Measurements from ENCODE around the gene FYN. TPM values are rescaled to one million over a fixed set of nuclear protein-coding genes. Genes with fewer than 3 reads are reported as not detected.

FYN gene
- total RNA-seq, 1 donor from 2014 or later = 124 TPM

DNA sequence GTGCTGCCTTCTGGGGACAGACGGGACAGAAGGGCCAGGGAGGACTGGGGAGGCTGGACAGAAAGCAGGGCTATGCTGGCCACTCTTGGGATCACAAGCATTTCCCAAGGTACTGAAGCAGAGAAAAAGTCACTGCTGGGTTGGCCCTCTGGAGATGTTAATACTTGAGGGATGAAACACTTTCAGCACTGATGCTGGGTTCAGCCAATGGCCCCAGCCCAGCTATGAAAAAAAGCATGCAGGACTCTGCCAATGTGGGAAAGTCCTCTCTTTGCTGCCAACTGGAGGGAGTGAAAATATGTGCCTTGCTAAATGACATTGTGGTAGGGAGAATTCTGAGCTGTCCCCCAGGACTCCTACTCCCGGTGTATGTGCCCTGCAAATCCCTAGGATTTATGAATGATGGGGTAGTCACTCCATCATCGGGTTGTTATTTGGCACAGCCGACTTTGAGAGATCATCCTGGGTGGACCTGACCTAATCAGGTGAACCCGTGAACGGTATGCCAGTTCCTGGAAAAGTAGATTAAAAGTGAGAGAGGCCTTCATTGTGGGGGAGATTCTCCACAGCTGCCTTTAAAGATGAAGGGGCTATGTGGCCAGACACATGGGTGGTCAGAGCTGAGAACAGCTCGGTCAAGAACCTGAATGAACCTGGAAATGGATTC lies 147.7 kb downstream of the FYN start:
- Histone ChIP-seq H3K27me3 (ENCODE audit: control insufficient read depth in 3 of 3, insufficient read depth in 3 of 3, low read length in 3 of 3) (peaks cover 0 to 5% (median 3%) of the 10 kb centered on the region in 3 donors), H3K36me3 (ENCODE audit: control insufficient read depth in 3 of 3, insufficient read depth in 3 of 3, low read length in 3 of 3) (no peaks in the 10 kb centered on the region), H3K9me3 (ENCODE audit: control insufficient read depth in 3 of 3, low read length in 3 of 3) (no peaks in the 10 kb centered on the region), H3K27ac (ENCODE audit: low read depth, low read length) (no peak overlapping the region), H3K4me3 (ENCODE audit: low read length in 3 of 3) (no peak overlapping the region), H3K4me1 (ENCODE audit: control insufficient read depth in 3 of 3, insufficient read depth in 3 of 3, low read length in 3 of 3) (peaks cover 5 to 15% (median 13%) of the 10 kb centered on the region in 3 donors), H3K9ac (ENCODE audit: low read depth in 1 of 3, low read length in 3 of 3) (no peak overlapping the region)

DNA sequence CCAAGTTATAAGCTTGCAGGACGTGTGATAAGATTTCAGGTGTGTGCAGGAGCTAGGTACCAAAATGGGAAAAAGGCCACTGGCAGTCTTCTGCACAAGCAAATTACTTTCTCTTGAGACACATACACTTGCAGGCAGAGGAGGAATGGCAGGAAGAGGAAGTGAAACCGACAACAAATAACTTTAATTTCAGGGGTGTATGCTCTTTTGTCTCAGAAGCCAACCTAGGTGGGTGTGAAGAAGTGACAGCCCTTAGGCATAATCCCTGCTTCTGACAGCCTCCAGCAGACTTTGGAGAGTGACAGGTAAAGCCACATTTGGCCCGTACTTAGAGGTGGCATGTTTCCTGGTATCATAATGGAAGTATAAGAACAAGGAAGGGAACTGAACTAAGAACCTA lies 148.7 kb downstream of the FYN start:
- Histone ChIP-seq H3K27me3 (ENCODE audit: control insufficient read depth in 3 of 3, insufficient read depth in 3 of 3, low read length in 3 of 3) (peaks cover 0 to 5% (median 0%) of the 10 kb centered on the region in 3 donors), H3K9me3 (ENCODE audit: control insufficient read depth in 3 of 3, low read length in 3 of 3) (no peaks in the 10 kb centered on the region), H3K4me1 (ENCODE audit: control insufficient read depth in 3 of 3, insufficient read depth in 3 of 3, low read length in 3 of 3) (peaks cover 5 to 13% (median 10%) of the 10 kb centered on the region in 3 donors), H3K9ac (ENCODE audit: low read depth in 1 of 3, low read length in 3 of 3) (no peak overlapping the region), H3K4me3 (ENCODE audit: low read length in 3 of 3) (no peak overlapping the region), H3K36me3 (ENCODE audit: control insufficient read depth in 3 of 3, insufficient read depth in 3 of 3, low read length in 3 of 3) (peaks cover 0 to 3% (median 0%) of the 10 kb centered on the region in 3 donors), H3K27ac (ENCODE audit: low read depth, low read length) (no peak overlapping the region)

DNA sequence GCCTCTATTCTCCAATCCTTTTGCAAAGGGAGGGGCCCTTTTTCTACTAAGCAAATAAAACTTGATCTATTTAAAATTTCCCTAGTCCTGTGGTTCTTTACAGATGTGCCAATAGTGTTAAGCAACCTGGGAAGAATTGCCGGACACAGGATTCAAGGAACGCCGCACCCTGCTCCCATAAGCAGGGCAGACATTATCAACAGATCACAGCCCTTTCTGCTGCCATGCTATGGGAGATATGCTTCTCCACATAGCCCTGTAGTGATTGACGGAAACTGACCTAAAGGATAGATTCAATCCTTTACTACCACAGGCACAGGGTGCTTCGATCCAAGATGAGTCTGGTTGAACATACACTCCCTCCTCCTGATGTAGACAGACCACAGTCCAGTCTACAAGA lies 149.2 kb downstream of the FYN start:
- peaks cover 0 to 5% (median 0%) of the 10 kb centered on the region in 3 donors for H3K36me3 ChIP-seq (ENCODE audit: control insufficient read depth in 3 of 3, insufficient read depth in 3 of 3, low read length in 3 of 3)
- H3K27me3 ChIP-seq (ENCODE audit: control insufficient read depth in 3 of 3, insufficient read depth in 3 of 3, low read length in 3 of 3) = peaks cover 0 to 5% (median 0%) of the 10 kb centered on the region in 3 donors
- no peak overlapping the region for H3K9ac ChIP-seq (ENCODE audit: low read depth in 1 of 3, low read length in 3 of 3)
- H3K4me3 ChIP-seq (ENCODE audit: low read length in 3 of 3) = no peak overlapping the region
- H3K4me1 ChIP-seq (ENCODE audit: control insufficient read depth in 3 of 3, insufficient read depth in 3 of 3, low read length in 3 of 3) = peaks cover 5 to 13% (median 10%) of the 10 kb centered on the region in 3 donors
- H3K27ac ChIP-seq (ENCODE audit: low read depth, low read length) = no peak overlapping the region
- no peaks in the 10 kb centered on the region for H3K9me3 ChIP-seq (ENCODE audit: control insufficient read depth in 3 of 3, low read length in 3 of 3)

DNA sequence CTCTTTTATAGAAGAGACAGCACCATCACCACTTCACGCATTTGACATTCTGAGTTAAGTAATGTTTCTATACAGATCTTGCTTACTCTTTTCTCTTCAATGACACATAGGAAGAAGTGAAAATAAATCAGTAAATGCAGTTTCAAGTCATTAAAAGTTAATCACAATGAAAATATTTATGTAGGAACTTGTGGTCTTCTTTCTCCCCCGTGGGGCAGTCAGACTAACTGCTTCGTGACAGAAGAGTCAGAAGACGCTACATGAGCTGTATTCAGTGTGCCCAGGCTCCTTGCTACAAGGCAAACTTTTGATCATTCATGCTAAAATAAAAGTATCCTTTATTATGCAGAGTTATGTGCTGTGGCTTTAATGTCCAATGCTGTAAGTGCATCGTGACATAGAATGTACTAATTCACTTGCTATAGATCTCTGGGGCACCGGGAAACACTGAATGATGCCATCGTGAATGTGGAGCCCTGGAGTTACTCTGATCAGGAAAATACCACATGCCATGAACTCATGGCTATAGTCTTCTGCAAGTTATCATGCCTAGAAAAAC lies 149.8 kb downstream of the FYN start:
- Histone ChIP-seq H3K9me3 (ENCODE audit: control insufficient read depth in 3 of 3, low read length in 3 of 3) (no peaks in the 10 kb centered on the region), H3K36me3 (ENCODE audit: control insufficient read depth in 3 of 3, insufficient read depth in 3 of 3, low read length in 3 of 3) (peaks cover 0 to 5% (median 2%) of the 10 kb centered on the region in 3 donors), H3K27ac (ENCODE audit: low read depth, low read length) (no peak overlapping the region), H3K4me1 (ENCODE audit: control insufficient read depth in 3 of 3, insufficient read depth in 3 of 3, low read length in 3 of 3) (peaks cover 5 to 13% (median 10%) of the 10 kb centered on the region in 3 donors), H3K4me3 (ENCODE audit: low read length in 3 of 3) (no peak overlapping the region), H3K27me3 (ENCODE audit: control insufficient read depth in 3 of 3, insufficient read depth in 3 of 3, low read length in 3 of 3) (peaks cover 0 to 5% (median 0%) of the 10 kb centered on the region in 3 donors), H3K9ac (ENCODE audit: low read depth in 1 of 3, low read length in 3 of 3) (no peak overlapping the region)

DNA sequence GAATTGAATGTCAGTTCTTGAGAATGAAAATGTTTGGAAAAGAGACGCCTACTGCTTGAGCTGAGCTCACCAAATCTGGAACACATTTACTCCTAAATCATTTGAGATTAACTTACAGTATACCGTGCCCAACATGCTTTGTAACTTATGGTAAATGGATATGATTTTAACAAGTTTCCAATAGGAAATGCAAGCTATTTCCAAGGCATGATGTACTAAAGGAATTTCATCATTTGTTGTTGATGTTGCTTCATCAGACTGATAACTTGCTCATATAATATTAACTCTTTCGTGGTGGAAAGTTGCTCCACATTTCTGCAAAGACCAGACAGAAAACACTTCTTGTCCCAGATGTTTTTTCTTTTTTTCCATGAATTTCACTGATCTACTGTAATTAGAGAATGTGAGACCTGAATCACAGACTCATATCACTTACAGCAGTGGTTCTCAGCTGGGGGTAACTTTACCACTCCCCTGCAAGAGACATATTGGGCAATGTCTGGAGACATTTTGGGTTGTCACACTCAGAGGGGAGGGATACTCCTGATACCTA lies 151.0 kb downstream of the FYN start:
- Histone ChIP-seq H3K27me3 (ENCODE audit: control insufficient read depth in 3 of 3, insufficient read depth in 3 of 3, low read length in 3 of 3) (peaks cover 0 to 5% (median 0%) of the 10 kb centered on the region in 3 donors), H3K9me3 (ENCODE audit: control insufficient read depth in 3 of 3, low read length in 3 of 3) (no peaks in the 10 kb centered on the region), H3K4me3 (ENCODE audit: low read length in 3 of 3) (no peak overlapping the region), H3K36me3 (ENCODE audit: control insufficient read depth in 3 of 3, insufficient read depth in 3 of 3, low read length in 3 of 3) (peaks cover 0 to 9% (median 5%) of the 10 kb centered on the region in 3 donors), H3K27ac (ENCODE audit: low read depth, low read length) (no peak overlapping the region), H3K9ac (ENCODE audit: low read depth in 1 of 3, low read length in 3 of 3) (no peak overlapping the region), H3K4me1 (ENCODE audit: control insufficient read depth in 3 of 3, insufficient read depth in 3 of 3, low read length in 3 of 3) (peaks cover 5 to 13% (median 10%) of the 10 kb centered on the region in 3 donors)

DNA sequence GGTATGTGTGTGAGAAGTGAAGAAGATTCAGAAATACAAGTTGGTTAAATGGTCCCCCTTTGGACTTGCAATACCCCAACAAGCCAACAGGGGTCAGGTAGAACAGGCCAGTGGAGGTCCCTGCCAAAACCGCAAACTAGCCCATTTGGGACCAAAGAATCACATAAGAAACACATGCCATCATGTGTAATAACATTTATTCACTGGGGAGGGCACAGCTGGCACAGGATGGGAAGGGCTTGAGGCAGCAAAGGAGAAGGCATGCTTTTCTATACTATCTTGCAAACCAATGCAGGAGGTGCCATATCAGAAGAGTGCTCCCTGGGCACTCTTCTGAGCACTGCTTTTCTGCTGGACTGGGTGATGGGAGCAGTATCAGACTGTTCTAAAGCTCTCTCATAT lies 151.5 kb downstream of the FYN start:
- no peak overlapping the region for H3K9ac ChIP-seq (ENCODE audit: low read depth in 1 of 3, low read length in 3 of 3)
- H3K4me3 ChIP-seq (ENCODE audit: low read length in 3 of 3) = no peak overlapping the region
- H3K4me1 ChIP-seq (ENCODE audit: control insufficient read depth in 3 of 3, insufficient read depth in 3 of 3, low read length in 3 of 3) = peaks cover 5 to 13% (median 10%) of the 10 kb centered on the region in 3 donors
- no peak overlapping the region for H3K27ac ChIP-seq (ENCODE audit: low read depth, low read length)
- H3K36me3 ChIP-seq (ENCODE audit: control insufficient read depth in 3 of 3, insufficient read depth in 3 of 3, low read length in 3 of 3) = peaks cover 0 to 9% (median 5%) of the 10 kb centered on the region in 3 donors
- H3K9me3 ChIP-seq (ENCODE audit: control insufficient read depth in 3 of 3, low read length in 3 of 3) = no peaks in the 10 kb centered on the region
- H3K27me3 ChIP-seq (ENCODE audit: control insufficient read depth in 3 of 3, insufficient read depth in 3 of 3, low read length in 3 of 3) = peaks cover 0 to 5% (median 0%) of the 10 kb centered on the region in 3 donors

DNA sequence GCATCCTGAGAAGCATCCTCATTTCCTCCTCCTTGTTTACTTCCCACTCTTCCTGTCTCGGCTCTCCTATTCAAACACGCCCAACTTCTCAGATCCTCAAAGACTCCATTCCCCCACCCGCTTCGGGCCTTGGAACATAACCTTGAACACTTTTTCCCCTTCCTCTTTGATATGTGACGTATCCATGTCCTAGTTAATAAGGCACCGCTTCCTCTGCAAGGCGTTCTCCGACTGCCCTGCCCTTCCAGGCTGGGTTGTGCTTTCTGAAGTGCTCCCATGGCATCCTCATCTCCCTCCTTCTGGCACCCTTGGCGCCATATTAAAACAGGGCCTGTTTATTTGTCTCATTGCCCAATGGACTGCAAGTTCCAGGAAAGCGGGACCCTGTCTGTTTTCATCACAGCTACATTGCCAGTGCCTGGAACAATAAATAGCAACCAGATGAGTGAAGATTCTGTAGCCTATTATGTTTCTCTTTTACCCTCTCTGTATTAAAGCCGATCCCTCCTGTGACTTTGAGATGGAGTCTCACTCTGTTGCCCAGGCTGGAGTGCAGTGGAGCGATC lies 152.2 kb downstream of the FYN start:
- H3K27me3 ChIP-seq (ENCODE audit: control insufficient read depth in 3 of 3, insufficient read depth in 3 of 3, low read length in 3 of 3) = peaks cover 0 to 5% (median 0%) of the 10 kb centered on the region in 3 donors
- no peak overlapping the region for H3K4me3 ChIP-seq (ENCODE audit: low read length in 3 of 3)
- peaks cover 5 to 13% (median 10%) of the 10 kb centered on the region in 3 donors for H3K4me1 ChIP-seq (ENCODE audit: control insufficient read depth in 3 of 3, insufficient read depth in 3 of 3, low read length in 3 of 3)
- H3K9me3 ChIP-seq (ENCODE audit: control insufficient read depth in 3 of 3, low read length in 3 of 3) = no peaks in the 10 kb centered on the region
- no peak overlapping the region for H3K27ac ChIP-seq (ENCODE audit: low read depth, low read length)
- H3K36me3 ChIP-seq (ENCODE audit: control insufficient read depth in 3 of 3, insufficient read depth in 3 of 3, low read length in 3 of 3) = peaks cover 0 to 9% (median 5%) of the 10 kb centered on the region in 3 donors
- H3K9ac ChIP-seq (ENCODE audit: low read depth in 1 of 3, low read length in 3 of 3) = no peak overlapping the region

DNA sequence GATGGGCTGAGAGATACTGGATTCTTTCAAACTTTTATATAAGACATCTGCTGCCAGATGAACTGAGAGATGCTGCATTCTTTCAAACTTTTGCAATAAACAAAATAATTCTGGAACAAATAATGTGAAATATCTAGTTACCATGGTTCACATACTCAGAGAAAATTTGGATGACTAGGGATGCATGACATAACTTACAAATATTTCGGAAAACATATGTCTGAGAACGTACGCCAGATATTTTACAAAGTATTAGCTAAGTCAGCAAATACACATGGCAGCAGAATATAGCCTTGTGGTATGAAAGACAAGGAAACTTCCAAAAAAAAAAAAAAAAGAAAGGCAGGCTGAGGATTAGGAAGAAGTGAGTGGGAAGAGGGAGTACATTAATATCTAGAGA lies 154.3 kb downstream of the FYN start:
- Histone ChIP-seq H3K27me3 (ENCODE audit: control insufficient read depth in 3 of 3, insufficient read depth in 3 of 3, low read length in 3 of 3) (no peaks in the 10 kb centered on the region), H3K4me1 (ENCODE audit: control insufficient read depth in 3 of 3, insufficient read depth in 3 of 3, low read length in 3 of 3) (peaks cover 3 to 6% (median 5%) of the 10 kb centered on the region in 3 donors), H3K4me3 (ENCODE audit: low read length in 3 of 3) (no peak overlapping the region), H3K9me3 (ENCODE audit: control insufficient read depth in 3 of 3, low read length in 3 of 3) (no peaks in the 10 kb centered on the region), H3K9ac (ENCODE audit: low read depth in 1 of 3, low read length in 3 of 3) (no peak overlapping the region), H3K27ac (ENCODE audit: low read depth, low read length) (no peak overlapping the region), H3K36me3 (ENCODE audit: control insufficient read depth in 3 of 3, insufficient read depth in 3 of 3, low read length in 3 of 3) (peaks cover 0 to 9% (median 5%) of the 10 kb centered on the region in 3 donors)

DNA sequence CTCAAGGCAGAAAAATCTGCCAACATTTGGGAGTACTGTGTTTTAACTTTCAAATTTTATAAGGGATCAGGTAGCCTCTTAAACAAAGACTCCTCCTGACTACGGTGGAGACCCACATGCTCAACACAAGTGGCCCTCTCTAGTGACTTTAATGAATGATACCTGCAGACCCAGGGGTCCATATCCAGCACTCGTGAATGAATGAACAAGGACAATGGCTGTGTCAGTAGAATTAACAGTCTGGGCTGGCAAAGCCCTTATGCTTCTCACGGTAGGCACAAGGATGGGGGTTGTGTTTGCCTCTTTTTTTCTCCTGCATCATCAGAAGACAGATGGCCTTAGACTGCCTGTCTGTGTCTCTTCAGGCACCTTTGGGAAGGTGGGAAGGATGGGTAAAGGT lies 154.9 kb downstream of the FYN start:
- no peak overlapping the region for H3K9ac ChIP-seq (ENCODE audit: low read depth in 1 of 3, low read length in 3 of 3)
- peaks cover 3 to 6% (median 5%) of the 10 kb centered on the region in 3 donors for H3K4me1 ChIP-seq (ENCODE audit: control insufficient read depth in 3 of 3, insufficient read depth in 3 of 3, low read length in 3 of 3)
- H3K9me3 ChIP-seq (ENCODE audit: control insufficient read depth in 3 of 3, low read length in 3 of 3) = no peaks in the 10 kb centered on the region
- H3K27me3 ChIP-seq (ENCODE audit: control insufficient read depth in 3 of 3, insufficient read depth in 3 of 3, low read length in 3 of 3) = no peaks in the 10 kb centered on the region
- H3K4me3 ChIP-seq (ENCODE audit: low read length in 3 of 3) = no peak overlapping the region
- H3K36me3 ChIP-seq (ENCODE audit: control insufficient read depth in 3 of 3, insufficient read depth in 3 of 3, low read length in 3 of 3) = peaks cover 0 to 9% (median 5%) of the 10 kb centered on the region in 3 donors
- no peak overlapping the region for H3K27ac ChIP-seq (ENCODE audit: low read depth, low read length)

DNA sequence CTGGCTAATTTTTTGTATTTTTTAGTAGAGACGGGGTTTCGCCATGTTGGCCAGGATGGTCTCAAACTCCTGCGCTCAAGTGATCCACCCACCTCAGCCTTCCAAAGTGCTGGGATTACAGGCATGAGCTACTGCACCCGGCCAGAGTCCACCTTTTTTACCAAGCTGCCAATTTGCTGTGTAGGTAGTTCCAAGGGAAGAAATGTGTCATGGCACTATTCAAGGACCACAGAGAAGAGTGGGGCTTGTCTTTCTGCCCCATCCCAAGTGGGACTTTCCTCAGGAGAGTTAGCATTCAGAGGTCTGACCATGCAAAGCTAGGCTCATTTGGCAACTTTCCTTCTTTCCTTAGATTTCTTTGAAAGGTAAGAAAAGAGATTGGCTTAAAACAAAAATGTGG lies 155.6 kb downstream of the FYN start:
- no peak overlapping the region for H3K27ac ChIP-seq (ENCODE audit: low read depth, low read length)

More for the DNA sequence above, 155.6 kb downstream of the FYN start:
- H3K4me3 ChIP-seq (ENCODE audit: low read length in 3 of 3) = no peak overlapping the region
- no peaks in the 10 kb centered on the region for H3K27me3 ChIP-seq (ENCODE audit: control insufficient read depth in 3 of 3, insufficient read depth in 3 of 3, low read length in 3 of 3)
- peaks cover 6 to 10% (median 6%) of the 10 kb centered on the region in 3 donors for H3K4me1 ChIP-seq (ENCODE audit: control insufficient read depth in 3 of 3, insufficient read depth in 3 of 3, low read length in 3 of 3)
- no peak overlapping the region for H3K9ac ChIP-seq (ENCODE audit: low read depth in 1 of 3, low read length in 3 of 3)
- no peaks in the 10 kb centered on the region for H3K9me3 ChIP-seq (ENCODE audit: control insufficient read depth in 3 of 3, low read length in 3 of 3)
- H3K36me3 ChIP-seq (ENCODE audit: control insufficient read depth in 3 of 3, insufficient read depth in 3 of 3, low read length in 3 of 3) = peaks cover 0 to 9% (median 5%) of the 10 kb centered on the region in 3 donors
